ENCODE data around the gene CASQ2.
A peak's percentile ranks its signal among the peaks of the same experiment; 100 is the strongest.

Gene CASQ2

GRCh38 chr1:115768549-115768948 lies at the start of gene CASQ2:
Gene CASQ2 (minus strand): TSS chr1:115768714. CDS start chr1:115768541, 173 bp downstream.
- H3K9me3 Mint-ChIP-seq, result no peaks in the 10 kb centered on the region
- H3K27me3 Mint-ChIP-seq, result peaks cover 7% of the 10 kb centered on the region
- no peak within 1 kb of the TSS for H3K27ac Mint-ChIP-seq
- H3K4me1 Mint-ChIP-seq, result no peaks in the 10 kb centered on the region
- no peak within 1 kb of the TSS for H3K4me3 Mint-ChIP-seq
- H3K36me3 Mint-ChIP-seq, result no peaks in the 10 kb centered on the region

GRCh38 chr1:115815694-115816093 lies 47.2 kb upstream of the CASQ2 start:
- H3K36me3 Mint-ChIP-seq, result no peaks in the 10 kb centered on the region
- no peak overlapping the region for H3K4me3 Mint-ChIP-seq
- no peaks in the 10 kb centered on the region for H3K4me1 Mint-ChIP-seq
- H3K9me3 Mint-ChIP-seq, result no peaks in the 10 kb centered on the region
- H3K27me3 Mint-ChIP-seq, result peaks cover 13% of the 10 kb centered on the region
- no peak overlapping the region for H3K27ac Mint-ChIP-seq

GRCh38 chr1:115814685-115815398 lies 46.3 kb upstream of the CASQ2 start:
- Mint-ChIP-seq H3K4me3 (no peak overlapping the region), H3K27me3 (peaks cover 13% of the 10 kb centered on the region), H3K9me3 (no peaks in the 10 kb centered on the region), H3K27ac (no peak overlapping the region), H3K4me1 (no peaks in the 10 kb centered on the region), H3K36me3 (no peaks in the 10 kb centered on the region)

- no peaks in the 10 kb centered on the region for H3K9me3 Mint-ChIP-seq
- no peak overlapping the region for H3K27ac Mint-ChIP-seq
- H3K4me1 Mint-ChIP-seq, result no peaks in the 10 kb centered on the region
- H3K4me3 Mint-ChIP-seq, result no peak overlapping the region
- H3K27me3 Mint-ChIP-seq, result peaks cover 13% of the 10 kb centered on the region
- no peaks in the 10 kb centered on the region for H3K36me3 Mint-ChIP-seq
These were observed 45.2 kb upstream of the CASQ2 start for GRCh38 chr1:115813727-115814126.

- Mint-ChIP-seq H3K27me3 (peaks cover 10% of the 10 kb centered on the region), H3K4me1 (no peaks in the 10 kb centered on the region), H3K4me3 (no peak overlapping the region), H3K9me3 (no peaks in the 10 kb centered on the region), H3K36me3 (no peaks in the 10 kb centered on the region), H3K27ac (peak overlapping the region; percentile 3)
These were observed 42.8 kb upstream of the CASQ2 start for GRCh38 chr1:115811140-115811828.

GRCh38 chr1:115810609-115811008 lies 42.1 kb upstream of the CASQ2 start:
- no peaks in the 10 kb centered on the region for H3K4me1 Mint-ChIP-seq

GRCh38 chr1:115809847-115810246 lies 41.3 kb upstream of the CASQ2 start:
- Mint-ChIP-seq H3K27me3 (peaks cover 10% of the 10 kb centered on the region), H3K9me3 (no peaks in the 10 kb centered on the region), H3K4me1 (no peaks in the 10 kb centered on the region), H3K4me3 (no peak overlapping the region), H3K36me3 (no peaks in the 10 kb centered on the region), H3K27ac (no peak overlapping the region)

More at GRCh38 chr1:115810609-115811008, 42.1 kb upstream of the CASQ2 start:
- peaks cover 10% of the 10 kb centered on the region for H3K27me3 Mint-ChIP-seq
- no peaks in the 10 kb centered on the region for H3K36me3 Mint-ChIP-seq
- no peak overlapping the region for H3K4me3 Mint-ChIP-seq
- no peaks in the 10 kb centered on the region for H3K9me3 Mint-ChIP-seq
- H3K27ac Mint-ChIP-seq, result no peak overlapping the region

GRCh38 chr1:115809076-115809475 lies 40.6 kb upstream of the CASQ2 start:
- Mint-ChIP-seq H3K27me3 (peaks cover 14% of the 10 kb centered on the region), H3K27ac (no peak overlapping the region), H3K4me3 (no peak overlapping the region)

GRCh38 chr1:115807723-115808122 lies 39.2 kb upstream of the CASQ2 start:
- H3K4me1 Mint-ChIP-seq, result no peaks in the 10 kb centered on the region
- H3K27me3 Mint-ChIP-seq, result peaks cover 13% of the 10 kb centered on the region
- no peak overlapping the region for H3K27ac Mint-ChIP-seq
- H3K9me3 Mint-ChIP-seq, result no peaks in the 10 kb centered on the region
- H3K36me3 Mint-ChIP-seq, result no peaks in the 10 kb centered on the region
- H3K4me3 Mint-ChIP-seq, result no peak overlapping the region

More at GRCh38 chr1:115809076-115809475, 40.6 kb upstream of the CASQ2 start:
- no peaks in the 10 kb centered on the region for H3K36me3 Mint-ChIP-seq
- no peaks in the 10 kb centered on the region for H3K4me1 Mint-ChIP-seq
- no peaks in the 10 kb centered on the region for H3K9me3 Mint-ChIP-seq

- Mint-ChIP-seq H3K27ac (no peak overlapping the region), H3K27me3 (peaks cover 12% of the 10 kb centered on the region), H3K9me3 (no peaks in the 10 kb centered on the region), H3K4me1 (no peaks in the 10 kb centered on the region), H3K4me3 (no peak overlapping the region), H3K36me3 (no peaks in the 10 kb centered on the region)
These were observed 37.1 kb upstream of the CASQ2 start for GRCh38 chr1:115805597-115805996.

- Mint-ChIP-seq H3K9me3 (no peaks in the 10 kb centered on the region), H3K36me3 (no peaks in the 10 kb centered on the region)
These were observed 33.9 kb upstream of the CASQ2 start for GRCh38 chr1:115802416-115802815.

GRCh38 chr1:115797486-115797885 lies 29.0 kb upstream of the CASQ2 start:
- no peaks in the 10 kb centered on the region for H3K36me3 Mint-ChIP-seq
- no peak overlapping the region for H3K4me3 Mint-ChIP-seq
- H3K4me1 Mint-ChIP-seq, result no peaks in the 10 kb centered on the region
- H3K27ac Mint-ChIP-seq, result no peak overlapping the region
- peaks cover 15% of the 10 kb centered on the region for H3K27me3 Mint-ChIP-seq
- no peaks in the 10 kb centered on the region for H3K9me3 Mint-ChIP-seq

More at GRCh38 chr1:115802416-115802815, 33.9 kb upstream of the CASQ2 start:
- H3K4me3 Mint-ChIP-seq, result no peak overlapping the region
- H3K27me3 Mint-ChIP-seq, result peaks cover 15% of the 10 kb centered on the region
- H3K27ac Mint-ChIP-seq, result no peak overlapping the region
- H3K4me1 Mint-ChIP-seq, result no peaks in the 10 kb centered on the region

- no peaks in the 10 kb centered on the region for H3K36me3 Mint-ChIP-seq
- no peaks in the 10 kb centered on the region for H3K9me3 Mint-ChIP-seq
- H3K4me1 Mint-ChIP-seq, result no peaks in the 10 kb centered on the region
- peaks cover 16% of the 10 kb centered on the region for H3K27me3 Mint-ChIP-seq
- no peak overlapping the region for H3K27ac Mint-ChIP-seq
- H3K4me3 Mint-ChIP-seq, result no peak overlapping the region
These were observed 28.4 kb upstream of the CASQ2 start for GRCh38 chr1:115796897-115797296.

GRCh38 chr1:115796036-115796435 lies 27.5 kb upstream of the CASQ2 start:
- Mint-ChIP-seq H3K27me3 (peaks cover 16% of the 10 kb centered on the region), H3K4me1 (no peaks in the 10 kb centered on the region), H3K36me3 (no peaks in the 10 kb centered on the region), H3K27ac (no peak overlapping the region), H3K9me3 (no peaks in the 10 kb centered on the region), H3K4me3 (no peak overlapping the region)

- Mint-ChIP-seq H3K4me1 (no peaks in the 10 kb centered on the region), H3K4me3 (no peak overlapping the region), H3K27me3 (peaks cover 16% of the 10 kb centered on the region), H3K36me3 (no peaks in the 10 kb centered on the region), H3K9me3 (no peaks in the 10 kb centered on the region), H3K27ac (no peak overlapping the region)
These were observed 26.6 kb upstream of the CASQ2 start for GRCh38 chr1:115794976-115795639.

GRCh38 chr1:115793162-115793561 lies 24.6 kb upstream of the CASQ2 start:
- H3K4me1 Mint-ChIP-seq, result no peaks in the 10 kb centered on the region
- H3K27ac Mint-ChIP-seq, result no peak overlapping the region
- no peaks in the 10 kb centered on the region for H3K36me3 Mint-ChIP-seq
- H3K4me3 Mint-ChIP-seq, result no peak overlapping the region
- H3K9me3 Mint-ChIP-seq, result no peaks in the 10 kb centered on the region
- H3K27me3 Mint-ChIP-seq, result peaks cover 14% of the 10 kb centered on the region
